Measurements from ENCODE around the gene PRLR.
"Not testable (repeated sequence)": the region's sequence is repeated elsewhere in the genome, so short reads cannot be mapped to it uniquely, and the experiment has no call there.

The PRLR gene

GRCh38 chr5:35194635-35195471 is 35.4 kb downstream of the PRLR start:
- no peak for DNase-seq

DNA sequence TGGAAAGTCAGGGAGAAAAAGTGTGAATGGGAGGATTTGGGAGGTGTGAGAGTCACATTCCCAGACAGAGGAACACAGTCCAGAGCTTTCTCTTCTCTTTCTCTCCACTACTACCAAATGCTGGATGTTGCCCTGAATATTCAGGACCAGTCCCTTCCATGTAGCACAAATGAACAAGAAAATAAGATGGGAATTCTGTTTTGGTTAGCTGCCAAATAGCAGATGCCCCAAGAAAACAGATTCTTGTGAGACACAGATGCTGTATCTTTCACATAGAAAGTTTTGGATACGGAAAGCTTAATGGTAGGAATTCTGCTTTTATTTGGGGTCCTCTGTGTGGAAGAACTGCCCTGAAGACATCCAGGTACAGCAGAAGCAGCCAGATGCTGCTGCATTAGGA is 37.8 kb downstream of the PRLR start:
- no peak for DNase-seq

- not testable (repeated sequence) for DNase-seq
These were observed 40.5 kb downstream of the PRLR start for GRCh38 chr5:35189801-35190200.

DNA sequence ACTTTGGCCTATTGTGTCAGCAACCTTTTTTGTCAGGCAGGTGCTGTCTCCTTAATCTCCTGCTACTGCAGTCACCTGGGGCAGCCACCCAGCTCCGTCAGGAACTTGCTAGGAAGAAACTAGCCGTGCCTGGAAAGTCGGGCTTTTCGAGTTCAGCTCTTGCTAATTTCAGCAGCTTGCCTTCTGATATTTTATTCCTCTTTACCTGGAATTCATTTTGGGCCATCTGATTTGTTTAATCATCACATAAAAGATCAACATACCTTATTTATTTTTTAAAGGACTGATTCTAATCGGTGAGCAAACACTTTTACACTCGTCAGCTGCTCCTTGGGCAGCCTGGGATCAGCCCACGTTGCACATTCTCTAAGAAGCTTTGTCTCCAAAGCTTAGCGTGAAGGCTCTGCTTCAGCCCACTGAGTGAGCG is 42.2 kb downstream of the PRLR start:
- no peak for DNase-seq

DNA sequence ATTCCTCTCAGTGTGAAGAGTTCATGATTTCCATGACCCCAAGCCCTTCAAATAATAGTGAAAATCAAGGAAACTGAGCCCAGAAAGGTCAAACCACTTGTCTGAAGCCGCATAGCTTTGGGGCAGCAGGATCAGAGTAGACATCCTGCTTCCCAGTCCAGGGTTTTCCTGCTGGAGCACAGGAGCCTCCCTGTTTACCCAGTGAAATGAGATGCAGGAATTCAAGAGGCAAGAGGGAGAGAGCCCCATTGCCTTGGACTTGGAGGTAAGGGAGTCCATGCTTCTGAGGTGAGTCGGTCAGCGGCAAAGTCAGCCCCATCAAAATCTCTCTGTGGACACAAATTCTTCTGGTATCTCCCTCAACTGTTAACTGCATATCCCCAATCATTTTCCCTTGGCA is 42.7 kb downstream of the PRLR start:
- DNase-seq = not testable (repeated sequence)

GRCh38 chr5:35186749-35187148 is 43.5 kb downstream of the PRLR start:
- no peak for DNase-seq

GRCh38 chr5:35185518-35185917 is 44.8 kb downstream of the PRLR start:
- no peak for DNase-seq

GRCh38 chr5:35183556-35183955 is 46.7 kb downstream of the PRLR start:
- no peak for DNase-seq

GRCh38 chr5:35182910-35183535 is 47.3 kb downstream of the PRLR start:
- DNase-seq = no peak

GRCh38 chr5:35182486-35182885 is 47.8 kb downstream of the PRLR start:
- DNase-seq = no peak

GRCh38 chr5:35180046-35180445 is 50.2 kb downstream of the PRLR start:
- DNase-seq = no peak

- DNase-seq = no peak
These were observed 52.5 kb downstream of the PRLR start for GRCh38 chr5:35177783-35178182.

GRCh38 chr5:35172533-35172932 is 57.8 kb downstream of the PRLR start:
- DNase-seq = no peak

DNA sequence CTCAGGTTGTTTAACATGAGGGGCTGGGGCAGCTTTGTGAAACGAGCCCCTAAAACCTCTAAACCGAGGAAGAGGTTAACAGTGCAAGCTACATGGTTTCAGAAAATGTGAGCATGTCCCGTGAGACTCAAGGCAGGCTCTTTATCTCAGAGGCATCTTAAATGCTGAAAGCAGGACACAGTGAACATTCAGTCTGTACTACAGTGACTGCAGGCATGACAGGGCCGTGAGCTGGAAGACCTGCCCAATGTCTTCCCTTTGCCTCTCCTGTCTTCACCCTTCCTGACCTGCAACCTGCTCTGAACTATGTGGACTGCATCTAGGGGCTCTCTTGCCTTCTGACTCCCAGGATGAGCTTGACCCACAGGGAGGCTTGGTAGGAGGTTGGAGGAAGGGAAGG is 58.3 kb downstream of the PRLR start:
- DNase-seq = no peak

- DNase-seq = no peak
These were observed 59.2 kb downstream of the PRLR start for GRCh38 chr5:35171078-35171477.

DNA sequence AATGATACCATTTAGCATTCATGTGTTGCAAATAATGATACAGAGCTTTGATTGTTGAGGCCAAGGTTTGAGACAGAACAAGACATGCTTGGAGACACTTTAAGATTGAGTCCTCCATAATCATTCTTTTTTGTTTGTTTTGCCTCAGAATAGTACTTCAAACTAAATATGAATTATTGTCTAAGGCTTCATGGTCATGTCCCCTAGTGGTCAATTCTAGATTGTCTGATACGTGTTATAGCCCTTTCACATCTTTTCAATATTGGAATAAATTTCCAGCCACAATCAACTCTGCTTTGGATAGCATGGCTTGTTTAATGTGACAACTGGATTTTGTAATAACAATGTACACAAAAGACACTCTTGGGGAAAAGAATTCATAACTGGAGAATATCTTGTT is 64.2 kb downstream of the PRLR start:
- no peak for DNase-seq

DNA sequence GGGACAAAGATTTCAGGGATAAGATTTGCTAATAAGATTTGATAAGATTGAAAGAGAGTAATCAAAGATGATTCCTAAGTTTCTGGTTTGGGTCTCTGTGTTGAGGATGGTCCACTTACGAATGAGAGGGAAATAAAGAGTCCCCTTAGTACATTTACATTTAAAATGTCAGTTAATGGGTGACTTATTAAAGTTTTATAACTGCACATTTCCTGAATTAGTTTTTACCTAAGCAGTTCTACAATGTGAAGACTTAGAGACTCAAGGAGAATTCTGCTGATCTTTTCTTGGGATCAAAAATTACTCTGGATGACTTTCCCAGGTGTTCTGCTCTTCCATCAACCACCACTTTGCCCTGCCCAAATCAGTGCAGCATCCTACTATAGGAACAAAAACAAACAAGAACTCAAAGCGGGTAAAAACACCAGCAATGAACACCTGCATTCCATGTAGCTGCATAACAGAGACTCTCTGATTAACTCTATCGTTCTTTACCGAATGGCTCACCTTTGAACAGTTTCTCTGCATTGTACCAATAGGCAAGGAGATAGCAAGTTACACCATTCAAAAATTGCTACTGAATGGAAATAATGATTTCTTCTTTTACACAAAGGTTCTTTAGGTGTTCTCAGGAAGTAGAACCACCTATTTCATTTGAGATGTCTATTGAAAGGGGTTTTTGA is 65.3 kb downstream of the PRLR start:
- no peak for DNase-seq

- DNase-seq = no peak
These were observed 66.6 kb downstream of the PRLR start for GRCh38 chr5:35163710-35164033.

GRCh38 chr5:35162848-35163709 is 67.2 kb downstream of the PRLR start:
- DNase-seq = no peak

- no peak for DNase-seq
These were observed 68.5 kb downstream of the PRLR start for GRCh38 chr5:35161652-35162273.

DNA sequence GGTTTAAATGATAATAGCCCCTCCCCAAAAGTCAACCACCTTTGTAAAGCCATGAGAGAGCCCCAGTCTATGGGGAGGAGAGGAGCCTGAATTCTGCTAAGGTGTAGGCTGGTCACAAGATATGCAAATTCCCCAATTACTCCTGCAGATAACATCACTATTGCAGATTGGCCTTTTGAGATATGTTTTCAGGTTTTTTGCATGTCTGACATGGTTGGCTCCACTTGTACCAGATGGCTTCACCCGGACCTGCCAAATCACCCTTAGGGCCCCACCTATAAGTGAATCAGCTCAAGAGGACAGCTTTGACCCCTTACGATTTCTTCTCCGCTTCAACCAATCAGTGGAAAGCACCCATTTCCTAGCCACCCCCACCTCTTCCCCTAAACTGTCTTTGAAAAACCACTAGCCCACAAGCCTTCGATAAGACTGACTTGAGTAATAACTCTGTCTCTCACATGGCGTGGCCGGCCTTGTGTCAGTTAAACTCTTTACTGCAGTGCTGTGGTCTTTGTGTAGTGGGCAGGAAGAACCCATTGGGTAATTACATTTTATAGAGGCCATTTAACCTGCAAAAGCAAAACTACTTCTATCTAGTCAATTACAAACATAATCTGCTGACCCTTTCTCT is 69.7 kb downstream of the PRLR start:
- DNase-seq = no peak

DNA sequence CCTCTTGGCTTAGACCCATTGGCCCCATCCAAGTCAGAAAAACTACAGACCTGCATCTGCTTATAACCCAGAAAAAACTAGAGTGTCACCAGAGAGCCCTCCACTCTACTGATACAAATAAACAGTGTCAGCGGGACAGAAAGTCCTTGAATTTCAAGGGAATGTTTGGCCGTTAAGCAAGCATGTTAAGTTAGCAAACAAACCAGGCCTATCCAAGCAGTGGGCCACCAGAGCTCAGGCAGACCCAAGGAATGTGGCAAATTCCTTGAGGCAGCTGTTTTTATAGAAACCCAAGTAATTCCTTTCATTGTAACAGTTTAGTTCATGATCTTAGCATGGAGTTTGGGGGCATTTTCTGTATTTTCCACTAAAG is 70.9 kb downstream of the PRLR start:
- DNase-seq = no peak
